DMS 273 (cell line): Measurements from ENCODE around the gene ANKRD13B.
A peak's percentile ranks its signal among the peaks of the same experiment; 100 is the strongest.
"Not testable (repeated sequence)": the region's sequence is repeated elsewhere in the genome, so short reads cannot be mapped to it uniquely, and the experiment has no call there.

Experiments used
- DNase-seq: peaks from one replicate; lab custom pipeline; 2025; ENCODE audit not compliant: unreplicated experiment; lab: John Stamatoyannopoulos, UW

ANKRD13B gene

DNA sequence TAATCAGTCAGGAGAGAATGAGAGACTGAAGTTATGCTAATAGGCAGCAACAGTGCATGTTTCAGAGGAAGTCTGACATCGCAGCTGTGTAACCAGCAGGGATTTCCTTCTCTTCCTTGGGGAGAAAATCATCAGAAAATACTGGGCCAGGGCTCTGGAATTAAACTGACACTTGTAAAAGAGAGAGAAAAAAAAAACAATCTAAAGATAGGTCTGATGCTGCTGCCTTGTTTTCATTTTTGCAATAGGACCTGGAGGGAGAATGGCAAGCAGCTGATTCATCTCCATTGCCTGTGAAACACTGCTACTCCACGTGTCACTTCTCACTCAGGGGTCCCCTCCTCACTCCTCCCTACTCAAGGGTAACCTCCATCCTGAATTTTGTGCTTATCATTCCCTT, 47.5 kb downstream of the ANKRD13B start:
- peak; percentile 45 for DNase-seq

DNA sequence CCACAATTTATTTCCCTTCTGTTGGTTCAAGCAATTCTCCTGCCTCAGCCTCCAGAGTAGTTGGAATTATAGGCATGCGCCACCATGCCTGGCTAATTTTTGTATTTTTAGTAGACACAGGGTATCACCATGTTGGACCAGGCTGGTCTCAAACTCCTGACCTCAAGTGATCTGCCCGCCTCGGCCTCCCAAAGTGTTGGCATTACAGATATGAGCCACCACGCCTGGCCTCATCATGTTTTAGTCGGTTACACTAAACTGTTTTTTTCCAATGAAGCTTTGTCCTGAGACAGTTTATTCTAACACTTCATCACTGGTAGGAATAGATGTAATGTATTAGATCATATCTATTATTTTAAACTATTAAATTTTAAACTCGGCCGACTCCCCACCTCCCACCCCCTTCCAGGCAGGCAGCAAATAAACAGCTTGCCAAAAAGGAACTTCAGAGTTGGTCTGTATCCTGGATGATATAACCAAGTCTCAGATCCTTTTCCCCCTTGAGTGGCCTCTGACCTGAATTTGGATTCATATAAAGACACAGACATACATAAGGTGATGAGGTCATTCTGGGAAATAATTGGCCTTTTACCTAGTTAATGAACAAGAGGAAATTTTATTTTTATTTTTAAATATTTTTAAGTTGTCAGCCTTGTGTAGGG, 48.2 kb downstream of the ANKRD13B start:
- peak; percentile 40 for DNase-seq

- DNase-seq, result peak; percentile 86
These were observed 49.3 kb downstream of the ANKRD13B start for GRCh38 chr17:29642171-29642611.

- peak; percentile 70 for DNase-seq
These were observed 50.9 kb downstream of the ANKRD13B start for GRCh38 chr17:29643817-29644160.

DNA sequence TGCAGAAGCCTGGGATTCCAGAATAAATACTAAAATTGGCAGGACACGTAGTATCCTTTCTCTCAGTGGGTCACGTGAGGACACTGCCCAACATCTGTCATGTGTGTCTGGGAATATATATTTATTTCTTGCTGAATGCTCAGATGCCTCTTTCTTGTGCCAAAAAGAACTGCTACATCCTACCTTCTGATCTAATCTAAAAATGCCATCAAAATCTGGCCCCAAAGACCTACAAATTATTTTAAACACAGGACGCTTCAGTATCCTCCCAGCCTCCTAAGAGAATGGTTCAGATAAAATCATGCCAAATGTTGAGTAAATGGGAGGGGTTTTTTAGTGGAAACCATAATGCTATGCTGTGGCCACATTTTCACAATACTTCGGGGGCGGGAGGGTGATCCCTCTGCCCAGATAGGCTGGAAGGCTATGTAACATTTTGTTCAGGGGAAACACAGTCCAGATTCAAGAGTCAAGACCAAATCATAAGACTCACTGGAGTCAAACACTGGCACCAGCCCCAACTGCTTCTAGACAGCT, 52.7 kb downstream of the ANKRD13B start:
- DNase-seq, result peak; percentile 93

DNA sequence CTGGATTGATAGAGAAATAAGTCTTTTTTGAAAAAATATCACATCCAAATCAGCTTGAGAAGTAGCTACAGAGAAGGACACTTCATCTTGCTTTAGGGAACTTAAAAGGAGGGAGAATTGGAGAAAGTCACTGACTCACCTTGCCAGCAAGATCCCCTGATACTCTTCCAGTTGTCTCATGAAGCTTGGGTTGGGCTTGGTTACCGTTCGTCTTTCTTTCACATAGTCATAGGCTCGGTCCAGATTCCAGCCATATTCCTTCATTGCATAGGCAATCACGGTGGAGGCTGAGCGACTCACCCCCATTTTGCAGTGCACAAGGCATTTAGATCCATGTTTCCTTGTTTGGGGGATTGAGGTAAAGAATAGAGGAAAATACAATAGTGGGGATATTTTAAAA, 55.1 kb downstream of the ANKRD13B start:
- no peak for DNase-seq

DNA sequence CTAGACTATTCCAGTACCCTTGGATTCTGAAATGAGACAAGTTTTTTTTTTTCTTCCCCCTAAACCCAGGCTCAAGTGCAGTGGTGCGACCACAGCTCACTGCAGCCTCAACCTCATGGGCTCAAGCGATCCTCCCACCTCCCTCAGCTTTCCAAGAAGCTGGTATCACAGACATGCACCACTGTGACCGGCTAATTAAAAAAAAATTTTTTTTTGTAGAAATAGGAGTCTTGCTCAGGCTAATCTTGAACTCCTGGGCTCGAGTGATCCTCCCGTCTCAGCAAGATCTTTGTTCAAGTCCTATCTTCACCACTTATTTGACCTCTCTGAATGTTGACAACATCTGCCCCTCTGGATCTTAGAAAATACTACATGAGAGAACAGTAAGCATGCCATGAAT, 56.4 kb downstream of the ANKRD13B start:
- no peak for DNase-seq

- no peak for DNase-seq
These were observed 57.5 kb downstream of the ANKRD13B start for GRCh38 chr17:29650396-29650795.

DNA sequence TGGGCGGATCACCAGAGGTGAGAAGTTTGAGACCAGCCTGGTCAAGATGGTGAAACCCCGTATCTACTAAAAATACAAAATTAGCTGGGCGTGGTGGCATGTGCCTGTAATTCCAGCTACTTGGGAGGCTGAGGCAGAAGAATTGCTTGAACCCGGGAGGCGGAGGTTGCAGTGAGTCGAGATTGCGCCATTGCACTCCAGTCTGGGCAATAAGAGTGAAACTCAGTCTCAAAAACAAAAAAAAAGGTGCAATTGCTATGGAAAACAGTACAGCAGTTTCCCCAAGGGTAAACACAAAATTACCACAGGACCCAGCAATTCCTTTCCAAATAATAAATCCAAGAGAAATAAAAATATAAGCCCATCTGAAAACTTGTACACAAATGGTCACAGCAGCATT, 59.0 kb downstream of the ANKRD13B start:
- not testable (repeated sequence) for DNase-seq

GRCh38 chr17:29652976-29653375, 60.0 kb downstream of the ANKRD13B start:
- no peak for DNase-seq

- no peak for DNase-seq
These were observed 61.2 kb downstream of the ANKRD13B start for GRCh38 chr17:29653995-29654714.

- no peak for DNase-seq
These were observed 62.4 kb downstream of the ANKRD13B start for GRCh38 chr17:29655323-29655722.

DNA sequence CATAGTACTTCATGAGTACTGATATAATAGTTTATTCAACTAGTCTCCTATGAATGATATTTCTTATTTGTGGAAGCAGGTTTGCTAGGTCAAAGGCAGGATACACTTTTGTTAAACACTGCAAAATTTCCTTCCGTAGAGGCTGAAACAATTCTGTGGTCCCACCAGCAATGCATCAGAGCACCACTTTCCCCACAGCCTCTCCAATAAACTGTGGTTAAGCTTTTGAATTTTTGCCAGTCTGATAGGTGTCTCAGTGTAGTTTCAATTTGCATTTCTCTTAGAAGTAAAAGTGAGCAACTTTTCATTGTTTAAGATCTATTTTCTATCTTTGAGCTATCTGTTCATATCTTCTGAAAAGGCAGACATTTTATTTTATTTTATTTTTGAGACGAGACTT, 66.2 kb downstream of the ANKRD13B start:
- no peak for DNase-seq

DNA sequence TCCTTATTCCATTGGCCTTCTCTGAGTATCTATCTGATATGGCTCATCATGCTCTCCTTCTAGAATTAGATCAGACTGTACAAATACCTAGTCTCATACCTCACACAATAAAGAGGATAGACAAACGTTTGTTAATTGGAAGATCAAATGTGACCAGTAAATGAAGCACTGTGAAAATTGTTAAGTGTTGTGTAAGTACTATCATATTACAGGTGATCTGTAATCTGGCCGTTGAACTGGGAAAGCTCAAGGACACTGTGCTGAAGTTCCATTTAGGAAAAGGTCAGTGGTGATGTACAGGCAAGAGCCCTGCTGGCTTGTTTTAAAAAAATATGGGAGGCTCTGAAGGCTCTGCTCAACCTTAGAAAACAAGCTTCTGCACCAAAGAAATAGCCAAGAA, 68.3 kb downstream of the ANKRD13B start:
- DNase-seq, result no peak

GRCh38 chr17:29663155-29663554, 70.2 kb downstream of the ANKRD13B start:
- DNase-seq, result peak; percentile 26
